Activated CD4-positive, alpha-beta T cell treated with anti-CD3 and anti-CD28 coated beads, Interleukin-2, amount 50 U/mL, for 16 hours (primary cell): ENCODE measurements around the gene DGCR8.
"Not testable (repeated sequence)": the region's sequence is repeated elsewhere in the genome, so short reads cannot be mapped to it uniquely, and the experiment has no call there.

Experiments used
- DNase-seq: peaks from one replicate; pipeline ENCODE4 v3.0.0-alpha.2; 2020

Gene DGCR8

DNA sequence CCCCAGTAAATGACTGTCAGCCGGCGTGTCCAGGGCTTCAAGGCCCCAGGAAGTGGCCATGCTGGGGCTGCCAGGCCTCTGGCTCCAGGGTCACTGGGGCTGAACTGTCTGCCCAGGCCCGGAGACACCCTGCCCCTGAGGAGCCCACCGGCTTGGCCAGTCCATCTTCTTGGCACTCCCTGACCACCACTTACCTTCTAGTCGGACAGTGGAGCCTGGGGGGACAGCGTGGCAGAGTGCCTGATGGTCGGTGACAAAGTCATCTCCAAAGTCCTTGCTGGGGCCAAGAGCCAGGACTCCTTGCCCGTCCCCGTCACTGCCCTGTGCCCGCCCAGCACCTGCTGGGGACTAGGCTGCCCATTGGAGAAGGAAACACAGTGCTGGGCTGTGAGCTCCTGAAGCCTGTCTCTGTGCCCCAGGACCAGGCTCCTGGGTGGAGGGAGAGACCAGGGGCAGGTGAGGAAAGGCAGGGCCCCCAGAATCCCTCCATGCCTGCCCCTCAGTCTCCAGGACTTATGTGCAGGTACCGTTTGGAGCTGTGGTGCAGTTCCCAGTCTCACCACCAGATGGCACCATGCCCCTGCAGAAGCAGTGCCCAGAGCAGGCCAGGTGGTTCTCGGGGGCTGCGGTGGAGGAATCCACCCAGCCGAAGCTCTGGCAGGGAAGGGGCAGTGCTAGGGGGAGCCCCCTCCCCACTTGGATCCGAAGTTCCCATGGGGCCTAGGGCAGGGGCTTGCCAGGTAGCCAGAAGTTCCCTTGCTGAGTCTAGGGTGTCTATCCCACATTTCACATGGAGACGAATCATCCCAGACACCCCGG, 76.8 kb downstream of the DGCR8 start:
- DNase-seq, result peak; percentile 84

GRCh38 chr22:20157430-20158183, 77.6 kb downstream of the DGCR8 start:
- no peak for DNase-seq

- no peak for DNase-seq
Measured at GRCh38 chr22:20158391-20159036, 78.5 kb downstream of the DGCR8 start.

DNA sequence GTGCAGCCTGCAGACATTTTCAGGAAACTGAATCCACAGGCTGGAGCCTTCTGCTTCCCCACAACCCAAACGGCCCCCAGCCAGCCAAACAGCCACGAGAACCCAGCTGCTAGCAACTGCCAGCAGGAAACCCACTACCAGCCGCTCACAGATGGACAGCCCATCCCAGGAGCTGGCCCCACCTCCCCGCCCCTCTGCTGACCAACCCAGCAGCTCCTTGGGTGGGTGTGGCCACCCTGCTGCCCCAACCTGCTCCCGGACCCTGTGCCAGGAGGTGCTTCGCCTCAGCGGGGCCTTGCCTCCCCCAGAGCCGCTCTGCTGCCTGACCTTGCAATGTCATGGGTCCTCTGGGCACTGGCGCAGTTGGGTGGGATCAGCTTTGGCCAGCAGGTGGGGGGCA, 79.0 kb downstream of the DGCR8 start:
- no peak for DNase-seq

GRCh38 chr22:20159531-20159930, 79.5 kb downstream of the DGCR8 start:
- not testable (repeated sequence) for DNase-seq

DNA sequence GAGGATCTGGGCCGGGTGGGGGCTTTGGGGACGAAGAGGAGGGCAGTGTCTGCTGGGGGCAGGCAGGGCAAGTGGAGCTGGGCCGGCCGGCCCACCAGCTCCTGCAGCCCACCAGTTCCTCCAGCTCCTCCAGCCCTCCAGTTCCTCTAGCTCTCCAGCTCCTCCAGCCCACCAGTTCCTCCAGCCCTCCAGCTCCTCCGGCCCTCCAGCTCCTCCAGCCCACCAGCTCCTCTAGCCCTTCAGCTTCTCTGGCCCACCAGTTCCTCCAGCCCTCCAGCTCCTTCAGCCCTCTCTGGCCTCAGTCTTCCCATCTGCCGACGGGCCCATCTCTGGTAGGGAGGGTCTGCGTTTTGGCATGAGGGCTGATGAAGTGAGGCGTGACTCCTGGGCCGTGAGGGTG, 80.0 kb downstream of the DGCR8 start:
- no peak for DNase-seq
